Aorta (tissue), 5 donors: ENCODE results near the gene SEZ6L. TPM values are rescaled to one million over a fixed set of nuclear protein-coding genes. Genes with fewer than 3 reads are reported as not detected.

Source experiments
- ATAC-seq: fragments of 200-7000 bp; cut with Tn5 transposase; one replicate; pipeline ENCODE4 v1.9.1; 2022; ENCODE audit warnings: moderate library complexity; ENCODE audit not compliant: low FRiP score
- DNase-seq, 2 donors: peaks; one replicate each; pipeline ENCODE4 v3.0.0-alpha.2; 2020
- H3K27ac ChIP-seq, 2 donors: one replicate each; pipeline ENCODE4 v1.5.1; 2013; ENCODE audit warnings: low read length in 2 of 2, mild to moderate bottlenecking in 2 of 2, moderate library complexity in 2 of 2, control low read depth in 1 of 2, inconsistent platforms in 1 of 2, low read depth in 1 of 2
- H3K27me3 ChIP-seq, 2 donors: one replicate each; pipeline ENCODE4 v1.6.1; 2013; ENCODE audit warnings: control low read depth in 1 of 2, low read length in 1 of 2, mild to moderate bottlenecking in 1 of 2, moderate library complexity in 1 of 2; ENCODE audit not compliant: insufficient read depth in 2 of 2, control insufficient read depth in 1 of 2
- H3K36me3 ChIP-seq, 2 donors: one replicate each; pipeline ENCODE4 v1.6.1; 2013; ENCODE audit warnings: control low read depth in 1 of 2, low read length in 1 of 2, mild to moderate bottlenecking in 1 of 2; ENCODE audit not compliant: insufficient read depth in 2 of 2, control insufficient read depth in 1 of 2
- H3K4me1 ChIP-seq, 2 donors: one replicate each; pipeline ENCODE4 v1.6.1; 2013; ENCODE audit warnings: low read length in 2 of 2, control low read depth in 1 of 2, mild to moderate bottlenecking in 1 of 2, moderate library complexity in 1 of 2; ENCODE audit not compliant: insufficient read depth in 2 of 2, control insufficient read depth in 1 of 2
- H3K4me3 ChIP-seq, 2 donors: one replicate each; pipeline ENCODE4 v1.5.1; 2013; ENCODE audit warnings: low read length in 2 of 2, control low read depth in 1 of 2, mild to moderate bottlenecking in 1 of 2
- H3K9me3 ChIP-seq: one replicate; pipeline ENCODE4 v1.6.1; 2013; ENCODE audit warnings: mild to moderate bottlenecking, low read length; ENCODE audit not compliant: control insufficient read depth
- WGBS, 2 donors: extraction: QIAGEN DNeasy Blood & Tissue Kit; methylation state at CpG; one replicate each; pipeline ENCODE4 v1.1.7; 2013; 5-methylcytosine and 5-hydroxymethylcytosine counted together
- intact Hi-C, 2 donors: fragments of 100-400 bp; cut with DNase I; formaldehyde crosslinking; loops; one replicate each; pipeline versions ENCODE4 v1.14.2 to v1.15.0; 2022
- polyA plus RNA-seq, 2 donors: library from polyadenylated mRNA; stranded (reverse); fragments of 200-250 nt; gene quantifications; one replicate each; pipeline ENCODE4 v1.2.3, GENCODE V29; 2013
- total RNA-seq, 2 donors: library from RNA; stranded (reverse); fragmentation: NEBNext Ultra II Directional; extraction: Animal tissue kit (Norgen Biotek cat#: 25700); gene quantifications; one replicate each; pipeline ENCODE4 v1.2.1, GENCODE V29; 2021
- donor health status: healthy with polysubstance abuse.
- donor health status: Bipolar disorder and iron deficiency.
- donor health status: DM: no; HTN: no; CAD: no.
- donor health status: DM: no; HTN: no; CAD: no.
- donor health status: DM: yes; HTN: yes; CAD: no.

The SEZ6L gene
- total and polyA plus RNA-seq, 4 donors: 0.18 TPM; not detected in 3

DNA sequence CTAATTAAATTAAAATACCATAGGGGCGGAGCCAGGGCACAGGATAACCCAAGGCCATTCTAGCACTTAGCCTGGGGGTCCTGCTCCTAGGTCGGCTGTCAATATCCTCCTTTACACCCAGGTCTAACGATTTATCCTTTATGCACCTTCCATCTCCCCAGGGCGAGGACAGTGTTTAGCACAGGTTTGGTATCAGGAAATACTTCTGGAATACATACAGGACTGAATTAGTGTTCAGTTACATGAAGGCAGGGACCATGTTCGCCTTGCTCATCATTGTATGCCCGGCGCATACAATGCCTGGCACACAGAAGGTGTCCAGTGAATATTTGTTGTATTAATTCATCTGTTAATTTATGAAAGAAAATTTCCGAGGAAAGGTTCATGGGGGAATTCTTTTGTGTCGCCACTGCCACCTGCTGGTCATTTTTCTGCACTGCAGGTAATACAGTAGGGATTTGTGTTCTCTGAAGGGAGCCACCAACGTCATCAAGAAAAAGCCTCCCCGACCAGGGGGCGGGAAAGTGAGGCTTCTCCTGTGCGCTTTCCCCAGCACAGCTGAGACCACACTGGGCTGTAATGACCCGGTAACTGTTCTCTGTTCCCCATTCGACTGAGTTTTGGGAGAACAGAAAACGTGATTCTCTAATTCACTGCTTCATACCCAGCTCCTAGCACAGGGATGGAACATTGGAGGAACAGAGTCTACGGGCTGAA lies 191.1 kb downstream of the SEZ6L start:
- H3K4me3 ChIP-seq: no peak overlapping the region
- no peak overlapping the region for H3K27ac ChIP-seq
- no peaks in the 10 kb centered on the region for H3K27me3 ChIP-seq
- H3K9me3 ChIP-seq: no peaks in the 10 kb centered on the region
- ATAC-seq (no peak), DNase-seq (peak; percentile 65 to 82)
- intact Hi-C loops: no loop called here
- H3K4me1 ChIP-seq: no peaks in the 10 kb centered on the region
- 7% methylated on average over 17 of the region's 17 CpGs for WGBS, 2 donors
- no peaks in the 10 kb centered on the region for H3K36me3 ChIP-seq

DNA sequence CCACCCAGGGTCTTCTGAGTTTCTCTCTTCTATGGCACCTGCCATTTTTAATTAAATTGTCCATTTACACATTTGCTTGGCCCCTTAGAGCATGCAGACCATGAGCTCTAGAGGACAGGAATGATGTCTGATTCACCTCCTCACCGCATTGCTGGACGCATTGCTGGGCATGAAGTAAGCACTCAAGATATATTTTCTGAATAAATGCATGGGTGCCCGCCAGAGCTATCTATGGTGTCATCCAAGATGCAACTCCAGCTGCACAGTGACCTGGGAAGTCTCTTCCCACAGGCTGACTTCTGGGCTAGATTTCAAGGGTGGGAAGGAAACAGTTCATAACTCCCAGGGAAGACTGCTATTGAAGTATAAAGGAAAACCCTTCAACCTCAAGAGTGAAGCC lies 193.2 kb downstream of the SEZ6L start:
- WGBS, 2 donors: 77% methylated on average over 3 of the region's 3 CpGs

DNA sequence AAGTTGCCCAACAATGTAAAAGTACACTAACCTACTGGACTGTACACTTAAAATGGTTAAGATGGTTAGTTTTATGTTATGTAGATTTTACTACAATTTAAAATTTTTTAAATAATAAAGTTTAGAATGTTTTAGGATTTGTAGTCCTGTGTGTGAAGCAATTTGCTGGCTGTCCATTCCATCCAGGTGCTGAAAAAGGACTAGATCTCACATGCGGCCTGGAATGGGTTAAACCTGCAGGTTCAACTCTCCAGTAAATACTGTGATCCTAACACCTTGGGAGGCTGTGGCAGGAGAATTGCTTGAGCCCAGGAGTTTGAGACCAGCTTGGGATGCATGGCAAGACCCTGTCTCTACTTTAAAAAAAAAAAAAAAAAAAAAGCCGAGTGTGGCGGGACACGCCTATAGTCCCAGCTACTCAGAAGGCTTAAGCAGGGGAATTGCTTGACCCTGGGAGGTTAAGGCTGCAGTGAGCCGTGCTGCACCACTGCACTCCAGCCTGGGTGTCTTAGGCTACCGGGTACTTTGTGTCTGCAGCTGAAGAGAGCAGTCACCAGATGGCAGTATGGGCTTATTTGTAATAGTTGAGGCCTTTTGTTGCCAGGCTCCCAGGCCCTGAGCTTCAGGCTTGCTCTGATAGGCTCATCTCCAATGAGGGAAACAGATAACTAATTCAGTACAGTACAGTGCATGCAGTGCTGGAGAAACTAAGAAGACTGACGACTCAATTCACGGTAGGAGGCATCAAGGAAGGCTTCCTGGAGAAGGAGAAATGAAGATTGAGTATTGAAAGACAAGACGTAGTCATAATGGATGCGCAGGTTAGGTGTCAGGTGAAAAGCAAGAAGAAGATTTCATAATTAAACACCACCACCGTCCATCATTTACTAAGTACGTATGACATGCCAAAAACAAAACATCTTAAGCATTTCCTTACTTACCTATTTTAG lies 195.1 kb downstream of the SEZ6L start:
- Histone ChIP-seq H3K9me3 (no peaks in the 10 kb centered on the region), H3K36me3 (no peaks in the 10 kb centered on the region), H3K4me1 (no peaks in the 10 kb centered on the region), H3K27me3 (no peaks in the 10 kb centered on the region), H3K27ac (no peak overlapping the region), H3K4me3 (no peak overlapping the region)
- ATAC-seq (peak; percentile 72), DNase-seq (peak in 1 of 2 donors; percentile 66)
- intact Hi-C loops: loop anchor here in 1 of 2 donors (2.0 kb wide), 1 partner anchor 96 kb away; no protein-coding TSS in a partner anchor
- WGBS, 2 donors: 34 to 35% methylated on average over 12 of the region's 12 CpGs

More for the DNA sequence above, 193.2 kb downstream of the SEZ6L start:
- Histone ChIP-seq H3K36me3 (no peaks in the 10 kb centered on the region), H3K4me3 (no peak overlapping the region), H3K9me3 (no peaks in the 10 kb centered on the region), H3K27me3 (no peaks in the 10 kb centered on the region), H3K4me1 (no peaks in the 10 kb centered on the region), H3K27ac (no peak overlapping the region)
- no peak for ATAC-seq
- intact Hi-C loops: no loop called here
- no peak for DNase-seq

GRCh38 chr22:26367402-26368245 lies 198.4 kb downstream of the SEZ6L start:
- Histone ChIP-seq H3K27me3 (no peaks in the 10 kb centered on the region), H3K4me1 (no peaks in the 10 kb centered on the region), H3K36me3 (no peaks in the 10 kb centered on the region), H3K27ac (no peak overlapping the region), H3K4me3 (no peak overlapping the region), H3K9me3 (no peaks in the 10 kb centered on the region)
- DNase-seq: peak in 1 of 2 donors; percentile 49
- intact Hi-C loops: no loop called here
- WGBS, 2 donors: 42 to 45% methylated on average over 19 of the region's 19 CpGs
- no peak for ATAC-seq

DNA sequence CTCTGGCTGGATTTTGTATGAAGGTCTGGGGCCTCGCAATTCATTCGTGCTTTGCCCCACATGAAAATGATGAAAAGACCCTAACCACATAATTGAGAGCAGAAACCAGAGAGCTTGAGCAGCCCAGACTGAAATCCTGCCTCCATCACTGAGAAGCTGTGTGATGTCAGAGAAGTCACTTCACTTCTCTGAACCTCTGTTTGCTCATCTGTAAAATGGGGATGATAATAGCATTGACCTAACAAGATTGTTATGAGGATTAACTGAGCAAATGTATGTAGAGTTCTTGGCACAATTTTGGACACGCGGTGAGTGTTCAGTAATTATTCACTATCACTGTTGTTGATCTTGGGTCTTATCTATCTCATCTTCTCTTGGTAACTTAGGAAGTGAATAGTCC lies 203.6 kb downstream of the SEZ6L start:
- H3K9me3 ChIP-seq: no peaks in the 10 kb centered on the region
- no peak for ATAC-seq
- WGBS, 2 donors: 73 to 77% methylated on average over 4 of the region's 4 CpGs
- H3K36me3 ChIP-seq: no peaks in the 10 kb centered on the region
- intact Hi-C loops: no loop called here
- H3K27me3 ChIP-seq: peaks cover 0 to 1% of the 10 kb centered on the region in 2 donors
- H3K4me1 ChIP-seq: no peaks in the 10 kb centered on the region
- DNase-seq: no peak
- H3K4me3 ChIP-seq: no peak overlapping the region
- no peak overlapping the region for H3K27ac ChIP-seq

DNA sequence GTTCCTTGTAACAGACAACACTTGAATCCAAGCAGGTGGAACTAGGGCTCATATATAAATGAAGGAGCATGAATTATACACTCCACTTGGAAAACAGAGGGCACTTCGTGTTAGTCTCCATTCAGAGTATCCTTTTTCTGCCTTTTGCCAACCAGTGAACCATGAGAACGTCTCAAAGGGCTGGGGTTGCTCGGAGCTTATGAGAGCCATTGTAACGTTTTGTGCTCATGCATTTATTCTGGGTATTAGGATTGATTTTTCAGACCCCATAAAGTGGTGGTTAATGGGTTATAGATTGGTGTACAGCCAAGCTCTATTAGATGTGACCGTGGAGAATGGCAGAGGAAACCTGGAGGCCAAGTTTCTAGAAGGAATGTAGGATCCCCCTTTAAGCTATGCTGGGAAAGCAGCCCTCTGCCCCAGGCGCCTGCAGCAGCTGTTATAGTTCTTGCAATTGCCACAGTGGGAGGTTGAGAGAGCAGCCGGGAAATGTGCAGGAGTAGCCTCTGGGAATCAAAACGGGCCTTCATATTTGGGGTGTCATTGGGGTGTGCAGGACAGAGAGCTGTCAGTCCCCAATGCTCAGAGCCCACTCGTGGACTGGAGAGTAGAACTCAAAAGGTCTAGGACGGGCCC lies 205.2 kb downstream of the SEZ6L start:
- no peaks in the 10 kb centered on the region for H3K36me3 ChIP-seq
- H3K27ac ChIP-seq: no peak overlapping the region
- no peaks in the 10 kb centered on the region for H3K4me1 ChIP-seq
- intact Hi-C loops: no loop called here
- no peak for DNase-seq
- peaks cover 7% of the 10 kb centered on the region for H3K9me3 ChIP-seq
- peaks cover 0 to 1% of the 10 kb centered on the region in 2 donors for H3K27me3 ChIP-seq
- no peak overlapping the region for H3K4me3 ChIP-seq
- ATAC-seq: no peak
- 37 to 38% methylated on average over 10 of the region's 10 CpGs for WGBS, 2 donors

GRCh38 chr22:26377170-26377830 lies 208.0 kb downstream of the SEZ6L start:
- intact Hi-C loops: no loop called here
- Histone ChIP-seq H3K4me1 (no peaks in the 10 kb centered on the region), H3K4me3 (no peak overlapping the region), H3K36me3 (no peaks in the 10 kb centered on the region), H3K9me3 (peaks cover 7% of the 10 kb centered on the region), H3K27ac (no peak overlapping the region), H3K27me3 (peaks cover 0 to 1% of the 10 kb centered on the region in 2 donors)
- no peak for DNase-seq
- WGBS, 2 donors: 23 to 28% methylated on average over 15 of the region's 15 CpGs
- no peak for ATAC-seq
